OCI-LY7 (cell line): ENCODE data around the gene SARS2.

Experiments used
- CTCF ChIP-seq: fragments of 200-600 bp; sonication (generic); conservative IDR thresholded peaks from 2 replicates; pipeline ENCODE4 v1.5.1; 2014; ENCODE audit warnings: mild to moderate bottlenecking, antibody characterized with exemption, low read length, moderate library complexity, mixed read lengths
- EZH2phosphoT487 ChIP-seq: fragments of 200-600 bp; sonication (generic); IDR thresholded peaks from 2 replicates; pipeline ENCODE4 v1.6.1; 2018; ENCODE audit warnings: low read depth, borderline replicate concordance, mild to moderate bottlenecking, mixed run types, antibody characterized with exemption, low read length, moderate library complexity, mixed read lengths

- TF ChIP-seq CTCF (no peak), EZH2phosphoT487 (no peak)
These were observed 52.6 kb downstream of the SARS2 start, which contains the start of gene RINL for GRCh38 chr19:38877781-38878574.
